ENCODE results near the gene DZIP3. TPM values are rescaled to one million over a fixed set of nuclear protein-coding genes. Genes with fewer than 3 reads are reported as not detected.

The DZIP3 gene
- total RNA-seq, 1 experiment from 2014 or later: 22.1 TPM

DNA sequence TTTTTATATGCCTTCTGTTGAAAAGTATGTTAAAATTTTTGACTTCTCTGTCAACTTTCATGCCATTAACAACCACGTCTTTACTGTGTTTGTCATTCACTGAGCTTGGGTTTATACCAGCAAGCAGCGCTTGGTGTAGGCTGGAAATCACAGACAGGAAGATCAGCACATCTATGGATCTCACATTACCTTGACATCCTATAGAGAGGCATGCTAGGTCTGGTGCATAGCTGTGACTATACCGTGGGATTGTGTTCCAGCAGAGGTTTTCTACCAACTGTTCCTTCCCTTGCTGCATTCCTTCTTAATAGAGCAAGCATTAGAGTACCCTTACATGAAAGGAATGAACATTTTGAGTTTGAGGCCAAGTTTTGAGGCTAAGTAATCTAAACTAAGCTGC, 53.0 kb downstream of the DZIP3 start:
- H2AK5ac ChIP-seq (ENCODE audit: insufficient read length, low read length): no peak overlapping the region
- no peak for DNase-seq
- Mint-ChIP-seq H3K4me3 (no peak overlapping the region), H3K36me3 (ENCODE audit: insufficient read depth in 1 of 3, low read depth in 3 of 3) (peaks cover 7 to 14% (median 14%) of the 10 kb centered on the region in 3 experiments; a peak in 6 of 7 replicates), H3K27ac (peak overlapping the region in 1 of 3 experiments; percentile 55; a peak in 1 of 7 replicates), H3K4me1 (peaks cover 10 to 14% of the 10 kb centered on the region in 2 experiments), H3K9me3 (no peaks in the 10 kb centered on the region), H3K27me3 (ENCODE audit: low read depth) (no peaks in the 10 kb centered on the region)
- H3K79me2 ChIP-seq (ENCODE audit: insufficient read depth, low read length): no peaks in the 10 kb centered on the region
- H2BK12ac ChIP-seq (ENCODE audit: insufficient read length, low read depth, low read length): no peak overlapping the region
- H3K9ac ChIP-seq (ENCODE audit: extremely low read depth, insufficient read length, low read length): no peak overlapping the region
- no peak overlapping the region for H3K4me2 ChIP-seq (ENCODE audit: insufficient read depth, insufficient read length, low read length)
- no peak overlapping the region for H2BK5ac ChIP-seq (ENCODE audit: insufficient read length, low read length)
- H3K79me1 ChIP-seq (ENCODE audit: insufficient read depth, low read depth, low read length, poor library complexity, severe bottlenecking): no peaks in the 10 kb centered on the region
- H4K5ac ChIP-seq (ENCODE audit: insufficient read length, low read depth, low read length): no peak overlapping the region
- no peak overlapping the region for H4K8ac ChIP-seq (replicated peaks; ENCODE audit: insufficient read length, low read depth, low read length)
- H3K9me3 ChIP-seq (ENCODE audit: control insufficient read depth, low read depth, low read length): no peaks in the 10 kb centered on the region
- H2BK20ac ChIP-seq (ENCODE audit: low read depth, low read length, poor library complexity, severe bottlenecking): no peak overlapping the region
- no peak overlapping the region for H3K4ac ChIP-seq (ENCODE audit: low read depth, low read length)
- H3K27me3 ChIP-seq (ENCODE audit: insufficient read depth, low read length): no peaks in the 10 kb centered on the region
- H3K23me2 ChIP-seq (ENCODE audit: insufficient read length, low read depth, low read length, poor library complexity, severe bottlenecking): no peaks in the 10 kb centered on the region
- H4K91ac ChIP-seq (ENCODE audit: insufficient read length, low read depth, low read length): no peak overlapping the region
- H3K4me1 ChIP-seq (ENCODE audit: insufficient read depth, low read length): no peaks in the 10 kb centered on the region; the same call in 1 of the 2 replicates
- no CpG with 5 or more reads among the region's 3 CpGs for WGBS (ENCODE audit: extremely low coverage, insufficient read length, low lambda C conversion rate)
- H3T11ph ChIP-seq (ENCODE audit: low read length): no peak overlapping the region
- H4K20me1 ChIP-seq (ENCODE audit: control insufficient read depth, insufficient read depth, insufficient read length): no peaks in the 10 kb centered on the region
- H3K56ac ChIP-seq (ENCODE audit: insufficient read length, low read depth, low read length): no peak overlapping the region
- H2BK15ac ChIP-seq (ENCODE audit: low read depth, low read length): no peak overlapping the region
- no peak overlapping the region for H3K14ac ChIP-seq (ENCODE audit: insufficient read depth, low read length)
- H3K27ac ChIP-seq (ENCODE audit: insufficient read length, low read depth, low read length): no peak overlapping the region
- no peak overlapping the region for H3K18ac ChIP-seq (ENCODE audit: insufficient read length, low read depth, low read length)
- no peak overlapping the region for H3K23ac ChIP-seq (ENCODE audit: insufficient read length, low read depth, low read length)
- TF ChIP-seq CTCF (conservative IDR thresholded peaks at IDR 0.05): no peak
- no peak overlapping the region for H2BK120ac ChIP-seq (ENCODE audit: low read depth, low read length, poor library complexity, severe bottlenecking)
- no peak overlapping the region for H2AFZ ChIP-seq (ENCODE audit: low read length)

All from H9 (cell line).